ENCODE results near the gene TRPV6. TPM values are rescaled to one million over a fixed set of nuclear protein-coding genes. Genes with fewer than 3 reads are reported as not detected.

TRPV6 gene
- total and polyA plus RNA-seq, 8 donors, result 2.6 to 11.7 (median 7.7) TPM; not detected in 1

DNA sequence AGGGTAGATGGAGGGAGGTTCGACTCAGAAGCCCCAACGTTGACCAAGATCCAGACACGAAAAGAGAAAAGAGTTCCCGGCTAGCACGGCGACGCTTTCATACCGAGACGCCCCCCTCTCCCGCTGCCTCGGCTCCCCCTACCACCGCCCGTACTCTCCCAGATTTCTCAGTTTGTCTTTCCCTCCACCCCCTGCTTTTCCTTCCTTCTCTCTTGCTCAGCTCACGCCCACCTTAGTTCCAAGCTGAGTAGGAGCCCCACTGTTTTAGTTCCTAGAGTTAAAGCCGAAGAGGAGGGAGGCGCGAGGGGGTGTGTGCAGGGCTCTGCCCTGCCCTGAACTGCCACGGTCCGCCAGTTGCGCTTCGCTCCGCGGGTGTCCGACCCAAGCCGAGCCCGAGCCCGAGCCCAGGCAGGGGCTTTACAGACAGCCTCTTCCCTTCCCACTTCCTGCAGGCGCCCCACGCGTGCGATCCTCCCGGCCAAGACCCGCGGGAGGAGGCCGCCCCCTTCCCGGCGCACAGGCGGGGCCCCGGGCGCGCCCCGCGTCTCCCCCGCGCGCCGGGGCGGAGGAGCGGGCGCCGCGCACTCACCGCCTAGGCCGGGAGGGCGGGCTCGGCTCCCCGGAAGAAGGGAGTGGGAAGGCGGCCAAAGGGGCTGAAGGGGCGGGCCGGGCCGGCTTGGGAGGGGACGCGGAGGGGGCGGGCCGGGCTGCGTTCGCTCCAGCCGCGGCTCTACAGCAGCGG lies 31.0 kb downstream of the TRPV6 start, which contains the start of gene EPHB6:
Gene EPHB6, plus strand, starts transcription at position 705 of the 742 bp plus-strand sequence. CDS start 8,152 bp downstream, outside the sequence.
- peak; percentile 89 to 94 for DNase-seq
- Histone ChIP-seq H3K9me3 (no peaks in the 10 kb centered on the region), H3K27ac (peak within 1 kb of the TSS; percentile 63 to 84 (median 76)), H3K36me3 (no peaks in the 10 kb centered on the region), H3K4me1 (peaks cover 16 to 38% (median 33%) of the 10 kb centered on the region in 4 donors), H3K27me3 (peaks cover 0 to 3% (median 0%) of the 10 kb centered on the region in 3 donors), H3K4me3 (peak within 1 kb of the TSS; percentile 64 to 77 (median 73))
- WGBS, 5 donors, result 0 to 1% (median 0%) methylated on average over 35 to 70 of the region's 70 CpGs
- intact Hi-C loops (cut with DNase I; ENCODE audit: low total_unique reads), result no loop called here
- TF ChIP-seq POLR2AphosphoS5 (IDR thresholded peaks at IDR 0.05) (no peak), POLR2A (IDR thresholded peaks at IDR 0.05) (no peak), EP300 (IDR thresholded peaks at IDR 0.05) (no peak)
- TF ChIP-seq, protein P1, sequence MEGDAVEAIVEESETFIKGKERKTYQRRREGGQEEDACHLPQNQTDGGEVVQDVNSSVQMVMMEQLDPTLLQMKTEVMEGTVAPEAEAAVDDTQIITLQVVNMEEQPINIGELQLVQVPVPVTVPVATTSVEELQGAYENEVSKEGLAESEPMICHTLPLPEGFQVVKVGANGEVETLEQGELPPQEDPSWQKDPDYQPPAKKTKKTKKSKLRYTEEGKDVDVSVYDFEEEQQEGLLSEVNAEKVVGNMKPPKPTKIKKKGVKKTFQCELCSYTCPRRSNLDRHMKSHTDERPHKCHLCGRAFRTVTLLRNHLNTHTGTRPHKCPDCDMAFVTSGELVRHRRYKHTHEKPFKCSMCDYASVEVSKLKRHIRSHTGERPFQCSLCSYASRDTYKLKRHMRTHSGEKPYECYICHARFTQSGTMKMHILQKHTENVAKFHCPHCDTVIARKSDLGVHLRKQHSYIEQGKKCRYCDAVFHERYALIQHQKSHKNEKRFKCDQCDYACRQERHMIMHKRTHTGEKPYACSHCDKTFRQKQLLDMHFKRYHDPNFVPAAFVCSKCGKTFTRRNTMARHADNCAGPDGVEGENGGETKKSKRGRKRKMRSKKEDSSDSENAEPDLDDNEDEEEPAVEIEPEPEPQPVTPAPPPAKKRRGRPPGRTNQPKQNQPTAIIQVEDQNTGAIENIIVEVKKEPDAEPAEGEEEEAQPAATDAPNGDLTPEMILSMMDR (IDR thresholded peaks at IDR 0.05), result no peak

DNA sequence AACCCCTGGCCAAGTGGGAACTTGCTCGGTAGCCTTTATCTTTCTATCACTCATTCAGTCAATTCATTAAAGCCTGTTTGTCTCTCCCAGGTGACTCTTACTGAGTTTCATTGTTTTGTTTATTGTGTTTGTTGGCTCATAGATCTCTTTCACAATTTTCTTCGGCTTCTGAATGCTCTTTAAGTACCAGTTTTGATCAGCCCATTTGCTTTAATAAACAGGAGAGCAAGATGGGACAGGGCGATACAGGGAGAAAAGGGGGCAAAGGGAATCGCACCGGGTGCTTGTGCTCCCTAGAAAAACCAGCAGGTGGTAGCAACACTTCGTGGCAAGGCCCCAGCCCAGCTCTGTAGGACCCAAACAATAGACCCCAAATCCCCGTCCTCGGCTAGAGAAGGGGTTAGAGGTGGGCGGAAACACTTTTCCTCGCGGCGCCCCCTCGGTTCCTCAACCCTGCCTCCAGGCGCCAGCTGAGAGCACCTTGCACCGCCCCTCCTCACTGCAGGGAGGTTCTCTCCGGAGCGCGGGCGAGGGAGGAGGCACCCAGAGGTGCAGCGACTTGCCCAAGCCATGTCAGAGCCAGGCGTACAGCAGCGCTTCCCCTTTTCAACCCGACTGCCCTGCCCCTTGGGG lies 31.7 kb downstream of the TRPV6 start:
- H3K4me1 ChIP-seq, result peaks cover 16 to 34% (median 31%) of the 10 kb centered on the region in 4 donors
- H3K4me3 ChIP-seq, result peak overlapping the region; percentile 64 to 77 (median 73)
- peaks cover 0 to 7% (median 0%) of the 10 kb centered on the region in 3 donors for H3K27me3 ChIP-seq
- DNase-seq, result peak; percentile 64 to 89
- TF ChIP-seq POLR2AphosphoS5 (IDR thresholded peaks at IDR 0.05), result peak in 1 of 3 donors; percentile 19
- no peak for TF ChIP-seq EP300 (IDR thresholded peaks at IDR 0.05)
- TF ChIP-seq, protein P1 (IDR thresholded peaks at IDR 0.05), result peak in 5 of 7 experiments; percentile 61 to 82 (median 79)
- no peak for TF ChIP-seq POLR2A (IDR thresholded peaks at IDR 0.05)
- 0 to 2% (median 1%) methylated on average over 8 to 23 of the region's 23 CpGs for WGBS, 5 donors
- peak overlapping the region; percentile 63 to 84 (median 76) for H3K27ac ChIP-seq
- intact Hi-C loops (cut with DNase I; ENCODE audit: low total_unique reads), result no loop called here
- no peaks in the 10 kb centered on the region for H3K36me3 ChIP-seq
- no peaks in the 10 kb centered on the region for H3K9me3 ChIP-seq

DNA sequence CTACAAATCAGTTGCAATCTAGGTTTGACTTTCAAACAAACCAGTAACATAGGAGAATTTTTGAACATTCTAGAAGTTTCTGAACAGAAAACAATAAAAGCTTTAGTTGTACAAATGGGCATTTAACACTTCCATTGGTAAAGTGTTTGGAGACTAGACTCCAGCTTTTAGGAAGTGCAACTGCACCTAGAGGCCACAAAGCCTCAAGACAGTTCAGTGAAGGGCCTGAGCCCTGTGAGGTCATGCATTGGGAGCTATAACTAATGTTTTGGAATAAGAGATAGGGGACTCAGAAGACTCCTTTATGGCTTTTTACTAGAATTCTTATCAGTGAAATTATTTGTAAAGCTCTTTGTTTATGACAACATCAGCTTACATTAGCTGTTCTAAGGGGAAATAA lies 33.6 kb downstream of the TRPV6 start:
- Histone ChIP-seq H3K4me1 (peaks cover 16 to 29% (median 27%) of the 10 kb centered on the region in 4 donors), H3K4me3 (no peak overlapping the region), H3K9me3 (no peaks in the 10 kb centered on the region), H3K27ac (no peak overlapping the region), H3K36me3 (no peaks in the 10 kb centered on the region), H3K27me3 (peaks cover 0 to 11% (median 0%) of the 10 kb centered on the region in 3 donors)
- TF ChIP-seq POLR2AphosphoS5 (IDR thresholded peaks at IDR 0.05) (no peak), POLR2A (IDR thresholded peaks at IDR 0.05) (no peak), EP300 (IDR thresholded peaks at IDR 0.05) (no peak)
- TF ChIP-seq, protein P1 (IDR thresholded peaks at IDR 0.05), result no peak
- intact Hi-C loops (cut with DNase I; ENCODE audit: low total_unique reads), result no loop called here
- no peak for DNase-seq

DNA sequence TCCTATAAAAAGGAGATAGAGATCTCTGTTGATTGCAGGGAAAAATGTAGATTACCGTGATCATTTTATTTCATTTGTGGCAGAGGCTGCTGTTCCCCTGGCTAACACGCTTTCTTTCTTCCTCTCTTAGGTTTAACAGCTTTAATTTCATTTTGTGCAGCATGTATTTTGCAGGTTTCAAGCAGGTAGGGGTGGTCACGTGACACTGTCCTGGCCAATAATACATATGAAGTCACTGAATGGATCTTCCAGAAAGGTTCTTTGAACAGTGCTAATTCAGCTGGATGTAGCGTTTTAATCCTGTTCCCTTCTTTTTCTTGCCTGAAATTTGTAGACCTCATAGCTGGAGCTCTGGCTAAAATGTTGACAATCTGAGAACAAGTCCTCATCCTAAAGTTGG lies 34.3 kb downstream of the TRPV6 start:
- 87 to 91% (median 88%) methylated on average over 4 of the region's 4 CpGs for WGBS, 5 donors

More for the DNA sequence above, 34.3 kb downstream of the TRPV6 start:
- Histone ChIP-seq H3K4me3 (no peak overlapping the region), H3K27ac (no peak overlapping the region), H3K4me1 (peaks cover 16 to 27% (median 22%) of the 10 kb centered on the region in 4 donors), H3K27me3 (peaks cover 0 to 11% (median 0%) of the 10 kb centered on the region in 3 donors), H3K36me3 (no peaks in the 10 kb centered on the region), H3K9me3 (no peaks in the 10 kb centered on the region)
- no peak for DNase-seq
- TF ChIP-seq, protein P1 (IDR thresholded peaks at IDR 0.05), result no peak
- TF ChIP-seq POLR2A (IDR thresholded peaks at IDR 0.05) (no peak), EP300 (IDR thresholded peaks at IDR 0.05) (no peak), POLR2AphosphoS5 (IDR thresholded peaks at IDR 0.05) (no peak)
- intact Hi-C loops (cut with DNase I; ENCODE audit: low total_unique reads), result no loop called here
